GM19463 (cell line): ENCODE results near the gene ALKBH4.
"Not testable (repeated sequence)": the region's sequence is repeated elsewhere in the genome, so short reads cannot be mapped to it uniquely, and the experiment has no call there.

ENCODE experiments used
- ATAC-seq: cut with Tn5 transposase; IDR thresholded peaks from one replicate; pipeline ENCODE4 v1.9.1; 2021; ENCODE audit warnings: mild to moderate bottlenecking, moderate library complexity; ENCODE audit not compliant: unreplicated experiment

ALKBH4 gene

DNA sequence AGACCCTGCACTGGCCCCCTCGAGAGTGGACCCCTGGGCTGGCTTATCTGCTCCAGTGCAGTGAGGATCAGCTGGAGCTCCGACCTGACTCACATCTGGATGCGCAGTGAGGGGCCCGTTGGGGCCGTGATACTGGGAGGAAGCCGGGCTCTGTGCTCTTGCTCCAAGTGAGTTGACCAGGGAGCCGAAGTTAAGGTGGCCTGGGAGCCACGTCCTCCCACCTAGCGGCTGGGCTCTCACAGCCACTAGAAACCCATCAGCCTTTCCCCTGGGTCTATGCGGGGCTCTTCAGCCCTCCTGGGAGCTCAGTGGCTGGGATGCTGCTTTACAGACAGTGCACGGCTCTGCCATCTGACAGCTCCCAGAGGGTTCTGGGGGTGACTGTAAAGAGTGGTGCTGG lies 9.1 kb downstream of the ALKBH4 start:
- ATAC-seq = no peak

DNA sequence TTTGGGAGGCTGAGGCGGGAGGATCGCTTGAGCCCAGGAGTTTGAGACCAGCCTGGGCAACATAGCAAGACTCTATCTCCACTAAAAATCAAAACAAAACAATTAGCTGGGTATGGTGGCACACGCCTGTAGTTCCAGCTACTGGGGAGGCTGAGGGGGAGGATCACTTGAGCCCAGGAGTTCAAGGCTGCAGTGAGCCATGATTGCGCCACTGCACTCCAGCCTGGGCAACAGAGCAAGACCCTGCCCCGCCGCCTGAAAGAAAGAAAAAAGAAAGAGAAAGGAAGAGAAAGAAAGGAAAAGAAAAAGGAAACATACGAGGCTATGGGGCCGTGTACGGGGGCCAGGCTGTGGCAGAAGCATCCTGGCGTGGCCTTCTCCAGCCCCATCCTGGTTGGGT lies 9.7 kb downstream of the ALKBH4 start:
- ATAC-seq = not testable (repeated sequence)

DNA sequence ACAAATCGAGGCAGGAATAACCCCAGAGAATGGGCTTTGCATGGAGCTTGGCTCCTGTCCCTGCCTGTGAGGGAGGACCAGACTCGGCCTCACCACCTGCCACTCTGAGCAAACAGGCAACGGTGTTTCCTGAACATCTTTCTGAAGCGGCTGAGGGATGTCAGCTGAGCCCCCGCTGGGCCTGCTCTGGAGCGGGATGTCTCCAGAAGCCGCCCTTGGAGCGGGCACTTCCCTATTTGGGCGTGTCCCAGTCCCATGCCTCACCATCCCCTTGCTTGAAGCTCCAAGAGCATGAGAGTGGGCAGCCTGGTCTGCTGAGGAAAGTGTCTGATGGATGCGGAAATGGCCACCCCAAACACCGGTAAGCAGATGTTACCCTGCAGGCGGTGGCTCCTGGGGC lies 10.2 kb downstream of the ALKBH4 start:
- ATAC-seq = no peak

DNA sequence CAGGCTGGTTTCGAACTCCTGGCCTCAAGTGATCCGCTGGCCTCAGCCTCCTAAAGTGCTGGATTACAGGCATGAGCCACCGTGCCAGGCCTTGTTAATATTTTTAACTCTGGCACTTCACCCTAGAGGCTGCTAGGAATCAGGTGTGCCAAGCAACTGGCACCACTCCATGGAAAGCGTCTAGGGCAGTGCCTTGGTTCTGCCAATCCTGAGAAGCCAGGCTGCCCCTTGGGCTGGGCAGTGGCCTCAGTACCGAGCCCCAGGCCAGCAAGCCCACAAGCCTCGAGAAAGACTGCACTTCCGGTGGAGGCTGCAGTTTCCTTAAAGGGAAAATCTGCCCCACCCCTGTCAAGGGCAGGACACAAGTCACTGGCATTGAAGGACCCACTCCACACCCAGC lies 11.3 kb downstream of the ALKBH4 start:
- no peak for ATAC-seq

DNA sequence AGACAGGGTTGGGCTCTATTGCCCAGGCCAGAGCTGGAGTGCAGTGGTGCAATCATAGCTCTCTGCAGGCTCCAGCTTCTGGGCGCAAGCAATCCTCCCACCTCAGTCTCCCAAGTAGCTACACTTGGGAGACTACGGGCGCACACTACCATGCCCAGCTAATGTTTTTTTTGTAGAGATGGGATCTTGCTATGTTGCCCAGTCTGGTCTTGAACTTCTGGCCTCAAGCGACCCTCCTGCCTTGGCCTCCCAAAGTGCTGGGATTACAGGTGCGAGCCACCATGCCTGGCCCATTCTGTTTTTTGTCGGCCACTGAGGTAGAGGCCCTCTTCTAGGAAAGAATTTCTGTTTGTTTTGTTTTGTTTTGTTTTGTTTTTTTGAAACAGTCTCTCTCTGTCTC lies 12.2 kb downstream of the ALKBH4 start:
- no peak for ATAC-seq

DNA sequence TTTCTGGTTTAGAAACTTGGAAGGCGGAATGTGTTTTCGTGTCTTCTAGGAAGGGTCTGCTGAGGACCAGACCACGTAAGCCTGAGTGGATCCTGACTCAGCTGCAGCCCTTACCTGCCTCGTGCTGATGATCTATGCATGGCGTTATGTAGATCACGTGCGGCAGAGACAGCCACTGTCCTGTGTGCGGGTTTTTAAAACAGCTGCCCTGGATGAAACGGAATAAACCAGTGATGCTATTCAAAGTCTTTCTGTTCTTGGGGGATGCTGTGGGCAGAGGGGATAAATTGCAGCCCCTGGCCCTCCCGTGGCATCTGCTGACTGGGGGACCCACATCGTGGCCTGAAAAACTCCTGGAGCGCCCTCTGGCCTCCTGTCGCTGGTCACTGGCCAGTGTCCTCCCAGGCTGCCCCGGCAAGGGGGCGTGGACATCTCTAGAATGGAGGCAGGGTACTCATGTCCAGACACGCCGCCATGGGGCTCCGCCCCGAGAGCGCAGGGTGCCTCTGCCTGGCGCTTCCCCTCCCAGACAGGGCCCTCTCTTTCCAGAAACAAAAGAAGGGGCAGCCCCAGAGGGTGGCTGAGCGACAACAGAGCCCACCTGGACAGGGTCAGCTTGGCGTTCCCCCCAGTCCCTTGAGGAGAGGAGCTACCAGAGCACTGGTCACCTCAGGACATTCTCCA lies 13.2 kb downstream of the ALKBH4 start:
- no peak for ATAC-seq

DNA sequence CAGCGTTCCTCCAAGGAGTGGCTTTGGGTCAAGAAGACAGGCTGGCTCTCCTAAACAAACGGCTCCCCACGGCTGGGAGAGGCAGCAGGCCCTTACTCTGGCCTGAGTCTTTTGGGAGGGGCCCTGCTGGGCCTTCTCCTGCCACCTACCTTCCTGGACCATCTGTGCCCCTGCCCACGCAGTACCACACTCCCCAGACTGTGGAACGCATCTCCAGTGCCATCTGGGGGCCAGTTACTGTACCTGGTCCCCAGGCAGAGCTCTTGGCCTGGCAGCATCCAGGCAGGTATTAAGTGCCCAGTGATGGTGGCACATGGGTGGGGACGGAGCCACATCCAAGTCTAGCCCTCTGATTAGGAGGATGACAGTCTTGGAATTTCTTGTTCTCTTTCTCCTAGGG lies 14.4 kb downstream of the ALKBH4 start:
- peak; percentile 65 for ATAC-seq

DNA sequence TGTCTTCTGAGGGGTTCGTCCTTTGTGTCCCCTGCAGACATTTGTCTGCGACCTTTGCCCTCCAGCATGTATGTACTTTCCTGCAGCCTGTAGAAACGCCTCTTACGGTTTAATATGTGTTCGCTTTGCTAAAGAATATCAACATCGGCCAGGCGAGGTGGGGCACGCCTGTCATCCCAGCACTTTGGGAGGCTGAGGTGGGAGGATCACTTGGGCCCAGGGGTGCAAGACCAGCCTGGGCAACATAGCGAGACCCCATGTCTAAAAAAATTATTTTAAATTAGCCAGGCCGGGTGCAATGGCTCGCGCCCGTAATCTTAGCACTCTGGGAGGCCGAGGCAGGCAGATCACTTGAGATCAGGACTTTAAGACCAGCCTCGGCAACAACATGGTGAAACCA lies 15.5 kb downstream of the ALKBH4 start:
- no peak for ATAC-seq

DNA sequence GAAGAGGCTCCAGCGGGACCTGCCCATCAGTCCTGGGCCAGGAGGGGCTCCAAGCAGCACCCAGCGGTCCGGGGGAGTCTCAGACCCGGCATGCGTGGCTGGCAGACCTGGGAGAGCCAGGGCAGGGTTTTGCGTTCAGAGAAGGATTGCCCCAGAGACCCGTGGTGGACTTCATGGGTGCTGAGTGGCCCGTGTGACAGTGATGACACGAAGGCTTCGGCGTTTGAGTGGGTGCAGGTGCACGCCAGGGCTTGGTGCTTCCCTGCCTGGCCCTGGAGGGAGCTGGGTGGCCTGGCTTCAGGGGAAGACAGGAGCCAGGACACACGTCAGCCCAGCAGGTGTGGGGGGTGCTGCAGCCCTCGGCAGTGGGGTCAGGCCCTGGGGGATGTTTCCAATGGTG lies 17.4 kb downstream of the ALKBH4 start:
- no peak for ATAC-seq

DNA sequence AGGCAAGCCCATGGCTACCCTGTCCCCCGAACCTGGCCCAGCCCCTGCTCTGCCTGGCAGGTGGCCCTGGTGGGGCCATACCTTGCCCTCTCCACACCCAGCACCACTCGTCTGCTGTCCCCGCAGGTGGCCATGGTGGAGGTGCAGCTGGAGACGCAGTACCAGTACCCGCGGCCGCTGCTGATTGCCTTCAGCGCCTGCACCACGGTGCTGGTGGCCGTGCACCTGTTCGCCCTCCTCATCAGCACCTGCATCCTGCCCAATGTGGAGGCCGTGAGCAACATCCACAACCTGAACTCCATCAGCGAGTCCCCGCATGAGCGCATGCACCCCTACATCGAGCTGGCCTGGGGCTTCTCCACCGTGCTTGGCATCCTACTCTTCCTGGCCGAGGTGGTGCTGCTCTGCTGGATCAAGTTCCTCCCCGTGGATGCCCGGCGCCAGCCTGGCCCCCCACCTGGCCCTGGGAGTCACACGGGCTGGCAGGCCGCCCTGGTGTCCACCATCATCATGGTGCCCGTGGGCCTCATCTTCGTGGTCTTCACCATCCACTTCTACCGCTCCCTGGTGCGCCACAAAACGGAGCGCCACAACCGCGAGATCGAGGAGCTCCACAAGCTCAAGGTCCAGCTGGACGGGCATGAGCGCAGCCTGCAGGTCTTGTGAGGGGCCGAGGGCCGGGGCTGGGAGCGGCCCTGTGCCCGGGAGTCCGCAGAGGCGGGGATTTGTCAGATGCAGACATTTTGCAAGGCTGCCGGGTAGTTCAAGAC lies 18.1 kb downstream of the ALKBH4 start:
- ATAC-seq = no peak

DNA sequence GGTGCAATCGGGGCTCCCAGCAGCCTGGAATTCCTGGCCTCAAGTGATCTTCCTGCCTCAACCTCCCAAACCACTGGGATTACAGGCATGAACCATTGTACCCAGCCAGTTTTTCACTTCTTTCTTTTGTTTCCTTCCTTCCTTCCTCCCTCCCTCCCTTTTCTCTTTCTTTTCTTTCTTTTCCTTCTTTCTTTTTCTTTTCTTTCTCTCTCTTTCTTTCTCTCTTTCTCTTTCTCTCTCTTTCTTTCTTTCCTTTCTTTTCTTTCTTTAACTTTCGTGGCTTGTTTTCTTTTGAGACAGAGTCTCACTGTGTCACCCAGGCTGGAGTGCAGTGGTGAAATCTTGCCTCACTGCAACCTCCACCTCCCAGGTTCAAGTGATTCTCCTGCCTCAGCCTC lies 19.0 kb downstream of the ALKBH4 start:
- no peak for ATAC-seq

DNA sequence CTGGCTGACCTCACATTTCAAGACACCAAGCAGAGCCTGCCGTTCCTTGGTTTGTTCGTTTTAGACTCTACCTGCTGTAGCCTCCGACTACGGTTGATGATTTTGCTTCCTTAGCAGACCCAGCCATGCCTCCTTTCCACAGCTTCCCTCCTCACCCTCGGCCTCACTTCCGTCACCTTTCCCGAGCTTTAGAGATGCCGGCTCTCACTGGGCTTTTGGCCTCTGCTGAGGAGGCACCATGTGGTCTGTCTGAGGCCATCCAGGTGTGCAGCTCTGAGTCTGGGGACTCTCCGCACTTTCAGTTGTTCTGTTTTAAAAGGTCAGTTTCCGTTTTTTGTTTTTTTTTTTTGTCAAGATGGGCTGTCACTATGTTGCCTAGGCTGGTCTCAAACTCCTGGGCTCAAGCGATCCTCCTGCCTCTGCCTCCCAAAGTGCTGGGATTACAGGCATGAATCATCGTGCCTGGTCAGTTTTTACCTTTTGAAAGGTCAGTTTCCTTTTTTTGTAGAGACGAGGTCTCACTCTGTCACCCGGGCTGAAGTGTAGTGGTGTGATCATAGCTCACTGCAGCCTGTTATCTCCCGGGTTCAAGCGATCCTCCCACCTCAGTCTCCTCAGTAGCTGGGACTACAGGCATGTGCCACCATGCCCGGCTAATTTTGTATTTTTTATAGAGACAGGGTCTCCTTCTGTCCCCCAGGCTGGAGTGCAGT lies 19.5 kb downstream of the ALKBH4 start:
- ATAC-seq = peak; percentile 43

DNA sequence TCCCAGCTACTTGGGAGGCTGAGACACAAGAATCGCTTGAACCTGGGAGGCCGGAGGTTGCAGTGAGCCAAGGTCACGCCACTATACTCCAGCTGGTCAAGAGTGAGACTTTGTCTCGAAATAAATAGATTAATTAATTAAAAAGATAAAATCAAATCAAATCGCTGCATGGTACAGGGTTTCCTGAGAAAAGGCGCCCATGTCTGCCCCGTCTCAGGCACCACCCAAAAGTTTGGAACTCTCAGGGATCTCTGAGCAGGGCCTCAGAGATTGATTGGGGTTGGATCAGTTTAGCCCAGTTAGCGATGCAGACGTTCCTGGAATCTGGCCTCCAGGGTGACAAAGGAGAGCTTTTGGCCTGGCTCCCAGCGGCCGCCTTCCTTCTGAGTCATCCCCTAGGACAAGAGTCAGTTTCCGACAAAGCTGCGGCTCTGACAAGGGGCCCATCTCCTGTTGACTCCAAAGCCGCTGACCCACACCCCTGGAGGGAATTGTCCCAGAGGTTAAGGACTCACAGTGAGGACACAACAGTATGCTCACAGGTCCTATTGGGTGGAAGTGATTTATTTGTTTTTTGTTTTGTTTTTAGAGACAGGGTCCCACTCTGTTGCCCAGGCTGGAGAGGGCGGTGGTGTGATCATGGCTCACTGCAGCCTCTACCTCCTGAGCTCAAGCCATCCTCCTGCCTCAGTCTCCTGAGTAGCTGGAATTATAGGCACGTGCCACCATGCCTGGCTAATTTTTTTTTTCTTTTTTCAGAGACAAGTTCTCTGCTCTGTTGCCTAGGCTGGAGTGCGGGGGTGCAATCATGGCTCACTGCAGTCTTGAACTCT lies 24.5 kb downstream of the ALKBH4 start:
- no peak for ATAC-seq

DNA sequence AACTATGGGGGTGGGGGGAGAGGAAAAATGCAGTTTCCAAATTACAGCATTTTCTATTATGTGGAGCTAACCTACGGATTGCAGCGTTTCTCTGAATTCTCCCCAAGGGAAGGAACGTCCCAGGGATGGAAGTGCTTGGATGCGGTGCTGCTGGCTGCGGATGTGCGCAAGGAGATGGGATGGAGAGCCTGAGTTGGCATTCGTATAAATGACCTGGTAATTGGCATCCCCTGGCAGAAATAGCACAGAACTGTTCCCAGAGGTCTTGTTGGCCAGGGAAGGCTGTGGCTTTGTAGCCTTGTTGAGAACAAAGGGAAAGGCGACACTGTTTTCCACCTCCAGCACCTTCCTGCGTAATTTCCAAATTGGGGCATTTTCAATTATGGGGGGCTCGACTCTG lies 28.5 kb downstream of the ALKBH4 start:
- ATAC-seq = no peak

DNA sequence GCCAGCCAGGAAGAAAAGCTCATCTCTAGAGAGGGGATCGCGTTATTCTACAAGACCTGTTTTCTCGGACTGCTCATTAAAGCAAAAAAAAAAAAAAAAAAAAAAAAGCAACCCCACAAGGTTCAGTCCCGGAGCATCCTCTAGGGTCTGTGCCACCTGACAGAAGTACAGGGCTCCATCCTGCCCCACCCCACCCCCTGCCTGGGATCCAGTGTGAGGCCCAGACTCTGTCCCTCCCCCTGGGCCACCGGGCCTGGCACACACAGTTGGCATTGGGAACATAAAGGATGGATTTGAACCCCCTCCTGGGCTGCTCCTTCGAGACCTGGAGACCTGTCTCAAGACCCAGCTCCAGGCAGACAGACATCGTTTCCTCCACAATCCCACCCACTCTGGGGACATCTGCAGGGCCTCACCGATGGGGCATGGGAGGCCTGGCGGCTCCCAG lies 30.6 kb downstream of the ALKBH4 start:
- no peak for ATAC-seq

DNA sequence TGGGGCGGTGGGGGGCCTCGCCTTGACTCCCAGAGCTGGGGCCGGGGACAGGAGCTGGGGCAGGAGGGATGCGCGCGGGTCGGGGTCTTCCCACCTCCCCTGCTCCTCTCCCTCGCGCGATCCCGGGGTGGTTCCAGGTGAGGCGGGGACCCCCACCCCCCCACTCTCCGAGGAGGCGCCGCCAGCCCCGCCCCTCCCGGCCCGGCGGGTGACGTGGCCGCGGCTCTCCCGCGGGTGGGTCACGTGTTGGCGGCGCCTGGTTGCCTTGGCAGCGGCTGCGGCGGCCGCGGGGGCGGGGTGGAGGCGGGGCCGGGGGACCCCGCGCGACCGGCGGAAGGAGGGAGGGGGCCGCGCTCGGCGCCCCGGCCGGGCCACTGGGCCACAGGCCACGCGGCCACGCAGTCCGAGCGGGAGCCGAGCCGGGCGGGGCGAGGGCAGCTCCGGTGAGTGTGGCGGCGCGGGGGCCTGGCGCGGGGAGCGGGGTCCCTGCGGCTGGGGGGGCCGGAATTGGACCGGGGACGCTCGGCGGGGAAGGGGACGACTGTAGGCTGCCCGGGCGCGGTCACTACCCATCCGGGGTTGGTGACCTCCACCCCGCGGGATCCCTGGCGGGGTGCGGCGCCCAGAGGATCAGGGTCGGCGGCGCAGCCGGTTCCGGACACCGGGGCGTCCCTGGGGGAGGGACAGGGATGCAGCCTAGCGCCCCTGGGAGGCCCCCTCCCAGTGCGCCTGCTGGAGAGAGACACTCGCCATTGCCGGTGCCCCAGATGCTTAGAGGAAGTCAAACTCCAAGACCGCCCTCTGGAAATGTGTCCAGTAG lies 31.2 kb downstream of the ALKBH4 start, which contains the start of gene ORAI2:
Gene ORAI2 (plus strand): TSS at position 357 of the 820 bp plus-strand sequence. CDS start 5,382 bp downstream, outside the sequence.
- peak; percentile 64 for ATAC-seq

DNA sequence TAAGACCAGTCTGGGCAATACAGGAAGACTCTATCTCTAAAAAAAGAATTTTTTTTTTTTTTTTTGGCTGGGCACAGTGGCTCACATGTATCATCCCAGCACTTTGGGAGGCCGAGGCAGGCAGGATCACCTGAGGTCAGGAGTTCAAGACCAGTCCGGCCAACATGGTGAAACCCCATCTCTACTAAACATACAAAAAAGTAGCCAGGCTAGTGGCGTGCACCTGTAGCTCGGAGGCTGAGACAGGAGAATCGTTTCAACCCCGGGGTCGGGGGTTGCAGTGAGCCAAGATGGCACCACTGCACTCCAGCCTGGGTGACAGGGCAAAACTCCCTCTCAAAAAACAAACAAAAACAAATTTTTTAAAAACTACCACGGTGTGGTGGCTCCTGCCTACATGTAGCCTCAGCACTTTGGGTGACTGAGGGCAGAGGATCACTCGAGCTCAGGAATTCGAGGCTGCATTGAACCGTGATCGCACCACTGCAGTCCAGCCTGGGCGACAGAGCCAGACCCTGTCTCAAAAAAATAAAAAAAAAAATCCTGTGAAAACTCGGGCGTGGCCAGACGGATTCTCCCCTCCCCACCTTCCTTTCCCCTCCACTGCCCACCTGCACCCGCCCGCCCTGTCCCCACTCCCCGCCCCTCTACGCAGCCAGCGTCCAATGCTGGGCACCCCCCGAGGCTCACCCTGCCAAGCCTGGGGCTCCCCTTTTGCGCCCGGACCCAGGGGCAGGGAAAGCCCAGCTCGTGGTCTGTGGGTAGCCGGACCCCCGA lies 32.0 kb downstream of the ALKBH4 start:
- peak; percentile 31 for ATAC-seq

DNA sequence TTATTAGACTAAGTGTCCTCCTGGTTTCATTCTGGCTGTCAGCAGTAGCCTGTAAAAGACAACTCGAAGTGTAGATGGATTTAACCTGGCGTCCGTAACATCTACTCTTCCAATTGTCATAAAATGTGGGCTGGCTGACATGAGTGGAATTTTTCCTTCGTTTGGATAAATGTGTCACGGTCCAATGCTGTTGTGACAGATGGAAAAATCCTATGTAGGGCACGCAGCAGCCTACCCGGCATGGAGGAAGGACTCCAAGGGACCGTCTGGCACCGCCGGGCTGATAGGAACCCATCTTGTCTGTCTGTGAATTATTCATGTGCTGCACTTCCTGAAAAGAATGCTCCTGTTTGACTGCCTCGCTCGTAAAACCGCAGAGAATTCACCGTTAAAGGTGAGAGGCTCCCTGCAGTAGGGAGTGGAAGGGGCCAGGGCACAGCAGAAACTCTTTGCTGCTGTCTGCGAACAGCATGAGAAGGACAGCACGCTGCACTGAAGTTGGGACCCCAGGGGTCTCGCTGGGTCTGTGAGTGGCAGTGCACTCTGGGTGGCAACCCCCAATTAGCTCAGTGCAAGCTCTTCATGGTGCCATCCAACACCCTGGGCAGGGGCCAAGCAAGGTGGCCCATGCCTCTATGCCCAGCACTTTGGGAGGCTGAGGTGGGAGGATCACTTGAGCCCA lies 32.9 kb downstream of the ALKBH4 start:
- ATAC-seq = no peak
